HepG2 (cell line): ENCODE data around the gene TADA1. TPM values are rescaled to one million over a fixed set of nuclear protein-coding genes. Genes with fewer than 3 reads are reported as not detected.

Source experiments
- ATAC-seq: fragments of 200-7000 bp; cut with Tn5 transposase; 3 replicates; pipeline ENCODE4 v1.9.1; 2020; ENCODE audit warnings: mild to moderate bottlenecking, moderate library complexity
- BruUV-seq: library from RNA; stranded (reverse); fragments of 400-500 nt; replicated peaks from 2 replicates; lab custom pipeline; 2021; lab: Mats Ljungman, UMichigan
- CTCF ChIA-PET: fragments of 300-600 bp; formaldehyde crosslinking; extraction: SDS; loops from one replicate; lab custom pipeline; 2021; ENCODE audit warnings: low total read pairs, inconsistent platforms, low intra/inter-chr PET ratio; lab: Yijun Ruan, JAX
- POLR2A ChIA-PET: fragments of 350-600 bp; sonication (Branson Sonifier 250); formaldehyde crosslinking; loops from one replicate; lab custom pipeline; 2020; ENCODE audit warnings: antibody characterized with exemption, inconsistent platforms; lab: Yijun Ruan, JAX
- DNase-seq: peaks from one replicate; pipeline ENCODE4 v3.0.0-alpha.2; 2015; ENCODE audit warnings: low spot score
- FAIRE-seq: peaks from 3 replicates; lab custom pipeline; 2011; peaks lifted over from hg19 to GRCh38; lab: Jason Lieb, UNC
- H2AFZ ChIP-seq: one replicate; pipeline ENCODE4 v1.6.1; 2011; ENCODE audit warnings: low read length, inconsistent platforms
- H3K27ac ChIP-seq: fragments of 300-600 bp; 3 replicates; pipeline ENCODE4 v1.8.0; 2011; ENCODE audit warnings: mixed run types, mild to moderate bottlenecking, mixed read lengths, low read length, inconsistent platforms; ENCODE audit not compliant: insufficient read depth; ENCODE audit errors: extremely low read length
- H3K27me3 ChIP-seq, 2 experiments: fragments of 200-600 bp in 1 of 2; 2 replicates in 1 of 2; 3 replicates in 1 of 2; pipeline versions ENCODE4 v1.6.0 to v1.8.0; 2011; ENCODE audit warnings: low read length in 2 of 2, mild to moderate bottlenecking in 2 of 2, moderate library complexity in 2 of 2, inconsistent platforms in 1 of 2; ENCODE audit not compliant: insufficient read depth in 2 of 2, control insufficient read depth in 1 of 2
- H3K36me3 ChIP-seq, 2 experiments: fragments of 200-600 bp in 1 of 2; replicated peaks in 1 of 2; 2 replicates in 1 of 2; 3 replicates in 1 of 2; pipeline versions ENCODE4 v1.5.1 to v1.8.0; 2011; ENCODE audit warnings: low read length in 2 of 2, inconsistent platforms in 1 of 2; ENCODE audit not compliant: insufficient read depth in 2 of 2, control insufficient read depth in 1 of 2
- H3K4me1 ChIP-seq: 2 replicates; pipeline ENCODE4 v1.5.1; 2012; ENCODE audit warnings: low read length, inconsistent platforms; ENCODE audit not compliant: insufficient read depth
- H3K4me2 ChIP-seq: 2 replicates; pipeline ENCODE4 v1.6.0; 2011; ENCODE audit warnings: low read depth, low read length, inconsistent platforms
- H3K4me3 ChIP-seq, 3 experiments: fragments of 200-600 bp in 1 of 3; sonication (generic), shearing (Covaris generic) in 1 of 3; replicated peaks in 1 of 3; 2 replicates each; pipeline ENCODE4 v1.5.1; 2011 to 2016; ENCODE audit warnings: low read length in 3 of 3, inconsistent platforms in 2 of 3, low read depth in 2 of 3, mild to moderate bottlenecking in 2 of 3, control low read depth in 1 of 3, mixed read lengths in 1 of 3; ENCODE audit not compliant: insufficient read depth in 1 of 3
- H3K79me2 ChIP-seq: one replicate; pipeline ENCODE4 v1.6.1; 2011; ENCODE audit warnings: low read length, inconsistent platforms; ENCODE audit not compliant: insufficient read depth
- H3K9ac ChIP-seq: 2 replicates; pipeline ENCODE4 v1.6.0; 2011; ENCODE audit warnings: mild to moderate bottlenecking, low read depth, low read length, inconsistent platforms; ENCODE audit not compliant: insufficient read depth
- H3K9me3 ChIP-seq: 2 replicates; pipeline ENCODE4 v1.5.1; 2012; ENCODE audit warnings: mild to moderate bottlenecking, low read length
- H4K20me1 ChIP-seq: 2 replicates; pipeline ENCODE4 v1.6.0; 2011; ENCODE audit warnings: inconsistent platforms, mild to moderate bottlenecking, low read length, moderate library complexity; ENCODE audit not compliant: insufficient read depth
- DNMT1 ChIP-seq: sonication (generic); formaldehyde crosslinking; IDR thresholded peaks from 2 replicates; pipeline ENCODE4 v1.5.1; 2020; ENCODE audit warnings: mild to moderate bottlenecking, missing genetic modification reagents
- KLF13 ChIP-seq: sonication (generic); formaldehyde crosslinking; IDR thresholded peaks from 2 replicates; pipeline ENCODE4 v1.4.0; 2020; ENCODE audit warnings: mild to moderate bottlenecking, missing genetic modification reagents
- LRRFIP1 ChIP-seq: sonication (generic); formaldehyde crosslinking; conservative IDR thresholded peaks from 2 replicates; pipeline ENCODE4 v1.4.0; 2020; ENCODE audit warnings: missing genetic modification reagents
- PHB2 ChIP-seq: fragments of 450-650 bp; IDR thresholded peaks from 2 replicates; pipeline ENCODE4 v1.6.1; 2018; ENCODE audit not compliant: partially characterized antibody
- RXRB ChIP-seq: IDR thresholded peaks from 2 replicates; pipeline ENCODE4 v1.6.1; 2016; ENCODE audit warnings: borderline replicate concordance, missing genetic modification reagents, missing compliant biosample characterization
- ZNF556 ChIP-seq: sonication (generic); formaldehyde crosslinking; IDR thresholded peaks from 2 replicates; pipeline ENCODE4 v1.4.0; 2020; ENCODE audit warnings: mild to moderate bottlenecking, missing genetic modification reagents, borderline replicate concordance
- ZNF670 ChIP-seq: sonication (generic); formaldehyde crosslinking; IDR thresholded peaks from 2 replicates; pipeline ENCODE4 v1.8.0; 2022; ENCODE audit warnings: mild to moderate bottlenecking, missing genetic modification reagents, borderline replicate concordance
- WGBS: methylation state at CpG from one replicate; pipeline ENCODE4 v1.1.6; 2017; ENCODE audit warnings: low lambda C conversion rate; 5-methylcytosine and 5-hydroxymethylcytosine counted together
- in situ Hi-C: cut with HindIII; loops from 2 replicates; pipeline ENCODE4 v1.10.0; 2017; ENCODE audit warnings: low pct_unique_long_range_greater_than_20kb; ENCODE audit not compliant: extremely low pct_ligation_motif_present
- intact Hi-C: fragments of 100-400 bp; cut with micrococcal nuclease; formaldehyde crosslinking; loops from one replicate; pipeline ENCODE4 v1.10.0; 2022; ENCODE audit not compliant: unreplicated experiment
- polyA plus RNA-seq, 8 experiments: library from polyadenylated mRNA; depleted of rRNA in 3 of 8; stranded (reverse) in 7 of 8; unstranded in 1 of 8; fragments of >200 nt; fragmentation: Illumina TruSeq in 4 of 8; extraction: Trizol in 4 of 8; gene quantifications; 2 replicates each; pipeline versions ENCODE4 v1.2.1 to v1.2.3, GENCODE V29; 2011 to 2016; ENCODE audit warnings: low read depth in 4 of 8, missing spikeins in 1 of 8, mixed read lengths in 1 of 8; ENCODE audit not compliant: insufficient read depth in 1 of 8
- total RNA-seq, 5 experiments: library from RNA; depleted of rRNA; stranded (reverse); fragments of >200 nt; fragmentation: Illumina TruSeq; extraction: Trizol; gene quantifications; 2 replicates each; pipeline ENCODE4 v1.2.3, GENCODE V29; 2016; ENCODE audit warnings: low read depth in 1 of 5
- TF ChIP-seq, protein P1 (sequence below): sonication (generic); formaldehyde crosslinking; IDR thresholded peaks from 2 replicates; pipeline ENCODE4 v1.4.0; 2020; ENCODE audit warnings: missing genetic modification reagents
- TF ChIP-seq, protein P2 (sequence below): sonication (generic); formaldehyde crosslinking; IDR thresholded peaks from 2 replicates; pipeline ENCODE4 v1.4.0; 2020; ENCODE audit warnings: mild to moderate bottlenecking, missing genetic modification reagents
- TF ChIP-seq, protein P3 (sequence below): sonication (generic); formaldehyde crosslinking; IDR thresholded peaks from 2 replicates; pipeline ENCODE4 v1.4.0; 2020; ENCODE audit warnings: mild to moderate bottlenecking, missing genetic modification reagents

TADA1 gene
- total and polyA plus RNA-seq, 2 of the 13 experiments (the other 11 are each of a cell fraction or from before 2014, with no cell fraction given) = 28.3 to 29.1 TPM

GRCh38 chr1:166852918-166853317 is 23.1 kb downstream of the TADA1 start:
- ChIA-PET POLR2A (interaction anchor here (1.2 kb wide), 2 partner anchors 14 kb away, joined by 3 read pairs; partner anchors contain the start of gene POGK), CTCF (no interaction called here)
- no peak overlapping the region for H3K4me3 ChIP-seq
- H3K79me2 ChIP-seq = no peaks in the 10 kb centered on the region
- FAIRE-seq (no peak), ATAC-seq (no peak), DNase-seq (no peak)
- in situ Hi-C loops = no loop called here
- no peak overlapping the region for H3K27ac ChIP-seq
- intact Hi-C loops = no loop called here
- no TSS peak for BruUV-seq
- peaks cover 16 to 82% of the 10 kb centered on the region in 2 experiments for H3K36me3 ChIP-seq
- 82% methylated on average over 1 of the region's 1 CpG for WGBS
- H3K4me1 ChIP-seq = no peaks in the 10 kb centered on the region
- no peaks in the 10 kb centered on the region for H4K20me1 ChIP-seq
- H3K9ac ChIP-seq = no peak overlapping the region
- H3K4me2 ChIP-seq = no peak overlapping the region
- no peak overlapping the region for H2AFZ ChIP-seq
- TF ChIP-seq RXRB (CRISPR knock-in tag) (no peak), DNMT1 (no peak), LRRFIP1 (CRISPR knock-in tag) (no peak), KLF13 (CRISPR knock-in tag) (no peak), ZNF556 (CRISPR knock-in tag) (no peak), PHB2 (no peak), ZNF670 (CRISPR knock-in tag) (no peak)
- TF ChIP-seq, protein P1, sequence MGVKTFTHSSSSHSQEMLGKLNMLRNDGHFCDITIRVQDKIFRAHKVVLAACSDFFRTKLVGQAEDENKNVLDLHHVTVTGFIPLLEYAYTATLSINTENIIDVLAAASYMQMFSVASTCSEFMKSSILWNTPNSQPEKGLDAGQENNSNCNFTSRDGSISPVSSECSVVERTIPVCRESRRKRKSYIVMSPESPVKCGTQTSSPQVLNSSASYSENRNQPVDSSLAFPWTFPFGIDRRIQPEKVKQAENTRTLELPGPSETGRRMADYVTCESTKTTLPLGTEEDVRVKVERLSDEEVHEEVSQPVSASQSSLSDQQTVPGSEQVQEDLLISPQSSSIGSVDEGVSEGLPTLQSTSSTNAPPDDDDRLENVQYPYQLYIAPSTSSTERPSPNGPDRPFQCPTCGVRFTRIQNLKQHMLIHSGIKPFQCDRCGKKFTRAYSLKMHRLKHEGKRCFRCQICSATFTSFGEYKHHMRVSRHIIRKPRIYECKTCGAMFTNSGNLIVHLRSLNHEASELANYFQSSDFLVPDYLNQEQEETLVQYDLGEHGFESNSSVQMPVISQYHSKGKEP (CRISPR knock-in tag) = no peak
- TF ChIP-seq, protein P2, sequence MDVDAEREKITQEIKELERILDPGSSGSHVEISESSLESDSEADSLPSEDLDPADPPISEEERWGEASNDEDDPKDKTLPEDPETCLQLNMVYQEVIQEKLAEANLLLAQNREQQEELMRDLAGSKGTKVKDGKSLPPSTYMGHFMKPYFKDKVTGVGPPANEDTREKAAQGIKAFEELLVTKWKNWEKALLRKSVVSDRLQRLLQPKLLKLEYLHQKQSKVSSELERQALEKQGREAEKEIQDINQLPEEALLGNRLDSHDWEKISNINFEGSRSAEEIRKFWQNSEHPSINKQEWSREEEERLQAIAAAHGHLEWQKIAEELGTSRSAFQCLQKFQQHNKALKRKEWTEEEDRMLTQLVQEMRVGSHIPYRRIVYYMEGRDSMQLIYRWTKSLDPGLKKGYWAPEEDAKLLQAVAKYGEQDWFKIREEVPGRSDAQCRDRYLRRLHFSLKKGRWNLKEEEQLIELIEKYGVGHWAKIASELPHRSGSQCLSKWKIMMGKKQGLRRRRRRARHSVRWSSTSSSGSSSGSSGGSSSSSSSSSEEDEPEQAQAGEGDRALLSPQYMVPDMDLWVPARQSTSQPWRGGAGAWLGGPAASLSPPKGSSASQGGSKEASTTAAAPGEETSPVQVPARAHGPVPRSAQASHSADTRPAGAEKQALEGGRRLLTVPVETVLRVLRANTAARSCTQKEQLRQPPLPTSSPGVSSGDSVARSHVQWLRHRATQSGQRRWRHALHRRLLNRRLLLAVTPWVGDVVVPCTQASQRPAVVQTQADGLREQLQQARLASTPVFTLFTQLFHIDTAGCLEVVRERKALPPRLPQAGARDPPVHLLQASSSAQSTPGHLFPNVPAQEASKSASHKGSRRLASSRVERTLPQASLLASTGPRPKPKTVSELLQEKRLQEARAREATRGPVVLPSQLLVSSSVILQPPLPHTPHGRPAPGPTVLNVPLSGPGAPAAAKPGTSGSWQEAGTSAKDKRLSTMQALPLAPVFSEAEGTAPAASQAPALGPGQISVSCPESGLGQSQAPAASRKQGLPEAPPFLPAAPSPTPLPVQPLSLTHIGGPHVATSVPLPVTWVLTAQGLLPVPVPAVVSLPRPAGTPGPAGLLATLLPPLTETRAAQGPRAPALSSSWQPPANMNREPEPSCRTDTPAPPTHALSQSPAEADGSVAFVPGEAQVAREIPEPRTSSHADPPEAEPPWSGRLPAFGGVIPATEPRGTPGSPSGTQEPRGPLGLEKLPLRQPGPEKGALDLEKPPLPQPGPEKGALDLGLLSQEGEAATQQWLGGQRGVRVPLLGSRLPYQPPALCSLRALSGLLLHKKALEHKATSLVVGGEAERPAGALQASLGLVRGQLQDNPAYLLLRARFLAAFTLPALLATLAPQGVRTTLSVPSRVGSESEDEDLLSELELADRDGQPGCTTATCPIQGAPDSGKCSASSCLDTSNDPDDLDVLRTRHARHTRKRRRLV (CRISPR knock-in tag) = no peak
- TF ChIP-seq, protein P3, sequence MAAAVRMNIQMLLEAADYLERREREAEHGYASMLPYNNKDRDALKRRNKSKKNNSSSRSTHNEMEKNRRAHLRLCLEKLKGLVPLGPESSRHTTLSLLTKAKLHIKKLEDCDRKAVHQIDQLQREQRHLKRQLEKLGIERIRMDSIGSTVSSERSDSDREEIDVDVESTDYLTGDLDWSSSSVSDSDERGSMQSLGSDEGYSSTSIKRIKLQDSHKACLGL = no peak
- H3K9me3 ChIP-seq = no peaks in the 10 kb centered on the region
- H3K27me3 ChIP-seq = no peaks in the 10 kb centered on the region
